Muscle layer of colon (tissue), 2 donors: Measurements from ENCODE around the gene FAM240B.

Experiments
- H3K27ac ChIP-seq: one replicate; pipeline ENCODE4 v1.7.0; 2013; ENCODE audit warnings: low read depth, mild to moderate bottlenecking, low read length, moderate library complexity
- H3K27me3 ChIP-seq, 2 donors: one replicate each; pipeline ENCODE4 v1.7.0; 2013; ENCODE audit warnings: low read length in 2 of 2, mild to moderate bottlenecking in 2 of 2; ENCODE audit not compliant: insufficient read depth in 2 of 2, control insufficient read depth in 1 of 2
- H3K36me3 ChIP-seq: one replicate; pipeline ENCODE4 v1.7.0; 2013; ENCODE audit warnings: mild to moderate bottlenecking, low read length; ENCODE audit not compliant: insufficient read depth
- H3K4me1 ChIP-seq: one replicate; pipeline ENCODE4 v1.7.0; 2013; ENCODE audit warnings: mild to moderate bottlenecking, low read length; ENCODE audit not compliant: insufficient read depth
- H3K4me3 ChIP-seq, 2 donors: one replicate each; pipeline ENCODE4 v1.7.0; 2013; ENCODE audit warnings: low read length in 2 of 2, low read depth in 1 of 2, mild to moderate bottlenecking in 1 of 2, moderate library complexity in 1 of 2
- H3K9ac ChIP-seq: one replicate; pipeline ENCODE4 v1.7.0; 2013; ENCODE audit warnings: low read length
- H3K9me3 ChIP-seq: one replicate; pipeline ENCODE4 v1.7.0; 2013; ENCODE audit warnings: mild to moderate bottlenecking, low read length
- donor health status: abdominal sarcoma.
- donor health status: Adenocarcinoma of cecum.

Gene FAM240B

DNA sequence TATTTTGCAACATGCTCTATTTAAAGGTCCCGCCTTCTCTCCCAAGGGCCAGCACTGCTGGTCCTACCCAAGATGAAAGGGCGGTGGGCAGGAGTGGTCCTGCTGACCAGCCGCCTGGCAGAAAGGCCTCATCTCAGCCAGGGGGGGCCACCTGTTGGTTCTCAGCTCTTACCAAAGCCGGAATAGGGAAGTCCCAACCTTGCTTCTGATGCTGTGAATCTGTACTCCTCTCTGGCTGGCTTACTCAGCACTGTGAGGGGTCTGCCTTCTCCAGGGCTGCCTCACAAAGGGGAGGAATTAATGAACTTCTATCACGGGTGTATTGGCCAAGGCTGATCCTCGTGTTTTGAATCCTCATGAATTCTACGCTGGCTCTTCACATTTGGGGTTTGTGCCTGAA is 13.6 kb upstream of the FAM240B start:
- Histone ChIP-seq H3K36me3 (no peaks in the 10 kb centered on the region), H3K9me3 (no peaks in the 10 kb centered on the region), H3K27me3 (peaks cover 0 to 3% of the 10 kb centered on the region in 2 donors), H3K4me1 (no peaks in the 10 kb centered on the region), H3K4me3 (no peak overlapping the region), H3K27ac (no peak overlapping the region), H3K9ac (no peak overlapping the region)

- Histone ChIP-seq H3K4me1 (no peaks in the 10 kb centered on the region), H3K27ac (no peak overlapping the region), H3K27me3 (peaks cover 0 to 3% of the 10 kb centered on the region in 2 donors), H3K9ac (no peak overlapping the region), H3K36me3 (no peaks in the 10 kb centered on the region), H3K4me3 (no peak overlapping the region), H3K9me3 (no peaks in the 10 kb centered on the region)
Measured at GRCh38 chr9:38732885-38733284, 13.0 kb upstream of the FAM240B start.

DNA sequence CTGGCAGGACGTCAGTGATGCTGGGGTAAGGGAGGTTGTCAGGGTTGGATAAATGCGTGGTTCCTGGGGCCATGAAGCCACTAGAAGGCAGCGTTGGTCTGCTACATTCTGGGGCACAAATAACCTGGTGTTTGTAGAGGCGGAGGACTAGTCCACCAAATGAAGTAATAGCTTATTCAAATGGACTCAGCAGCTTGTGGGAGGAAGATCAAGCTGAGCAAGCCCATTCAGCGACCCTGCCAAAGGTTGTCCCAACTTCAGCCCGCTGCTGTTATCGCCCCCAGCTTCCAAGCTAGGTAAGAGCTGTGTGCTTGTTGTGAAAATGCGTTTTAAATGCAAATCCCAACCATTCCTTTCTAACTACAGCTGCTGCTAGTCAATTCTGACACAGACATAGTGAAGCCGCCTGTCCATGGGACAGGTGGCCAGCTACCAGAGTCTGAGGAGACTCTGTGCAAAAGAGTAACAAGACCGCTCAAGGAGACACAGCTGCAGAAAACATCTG is 7.6 kb upstream of the FAM240B start:
- H3K4me1 ChIP-seq = no peaks in the 10 kb centered on the region
- peaks cover 0 to 3% of the 10 kb centered on the region in 2 donors for H3K27me3 ChIP-seq
- no peak overlapping the region for H3K9ac ChIP-seq
- no peaks in the 10 kb centered on the region for H3K36me3 ChIP-seq
- H3K27ac ChIP-seq = no peak overlapping the region
- no peak overlapping the region for H3K4me3 ChIP-seq
- no peaks in the 10 kb centered on the region for H3K9me3 ChIP-seq

DNA sequence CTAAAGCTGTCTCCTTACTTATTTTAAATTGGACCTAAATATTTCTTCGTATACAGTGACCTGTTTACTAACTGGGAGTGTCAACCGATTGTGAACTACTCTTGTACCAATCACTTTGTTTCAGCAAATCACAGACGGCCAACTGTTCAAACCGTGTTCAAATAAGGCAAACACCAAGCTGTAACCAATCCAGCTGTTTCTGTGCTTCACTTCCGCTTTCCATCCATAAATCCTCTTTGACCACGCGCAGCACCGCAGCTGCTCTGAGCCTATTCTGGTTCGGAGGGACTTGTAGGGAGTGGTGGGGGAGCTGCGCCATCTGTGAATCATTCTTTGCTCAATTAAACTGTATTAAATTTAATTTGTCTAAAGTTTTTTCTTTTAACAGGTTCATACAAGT is 4.8 kb upstream of the FAM240B start:
- Histone ChIP-seq H3K4me3 (no peak overlapping the region), H3K9ac (no peak overlapping the region), H3K27me3 (no peaks in the 10 kb centered on the region), H3K36me3 (no peaks in the 10 kb centered on the region), H3K9me3 (no peaks in the 10 kb centered on the region), H3K4me1 (no peaks in the 10 kb centered on the region), H3K27ac (no peak overlapping the region)

GRCh38 chr9:38718148-38718547 is 1.8 kb downstream of the FAM240B start:
- H3K4me3 ChIP-seq = no peak overlapping the region
- H3K9ac ChIP-seq = no peak overlapping the region
- H3K9me3 ChIP-seq = no peaks in the 10 kb centered on the region
- no peak overlapping the region for H3K27ac ChIP-seq
- H3K27me3 ChIP-seq = no peaks in the 10 kb centered on the region
- H3K36me3 ChIP-seq = no peaks in the 10 kb centered on the region
- no peaks in the 10 kb centered on the region for H3K4me1 ChIP-seq

GRCh38 chr9:38715684-38716083 is 4.2 kb downstream of the FAM240B start:
- Histone ChIP-seq H3K4me3 (no peak overlapping the region), H3K36me3 (no peaks in the 10 kb centered on the region), H3K9me3 (no peaks in the 10 kb centered on the region), H3K4me1 (no peaks in the 10 kb centered on the region), H3K27me3 (no peaks in the 10 kb centered on the region), H3K27ac (no peak overlapping the region), H3K9ac (no peak overlapping the region)

GRCh38 chr9:38713426-38713825 is 6.5 kb downstream of the FAM240B start:
- Histone ChIP-seq H3K4me3 (no peak overlapping the region), H3K27ac (no peak overlapping the region), H3K9ac (no peak overlapping the region), H3K36me3 (no peaks in the 10 kb centered on the region), H3K27me3 (no peaks in the 10 kb centered on the region), H3K9me3 (no peaks in the 10 kb centered on the region), H3K4me1 (no peaks in the 10 kb centered on the region)

DNA sequence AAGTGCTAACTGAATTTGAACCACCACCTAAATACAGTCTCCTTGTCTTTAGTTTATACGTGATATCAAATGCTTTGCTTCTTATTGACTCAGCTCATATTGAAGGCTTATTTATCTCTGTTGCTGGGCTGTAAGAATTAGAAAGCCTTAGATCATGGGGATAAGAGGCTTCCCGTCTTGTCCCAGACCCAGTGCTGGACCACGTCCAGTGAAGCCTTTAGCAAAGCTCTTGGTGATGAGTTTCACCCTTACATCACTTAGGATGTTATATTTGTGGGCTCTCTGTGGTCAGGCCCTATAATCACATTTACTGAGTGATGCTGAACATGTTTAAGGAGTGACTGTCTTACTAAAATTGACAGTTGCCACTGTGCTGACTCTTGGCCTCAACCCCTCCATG is 11.2 kb downstream of the FAM240B start:
- no peaks in the 10 kb centered on the region for H3K27me3 ChIP-seq
- H3K4me3 ChIP-seq = no peak overlapping the region
- no peak overlapping the region for H3K27ac ChIP-seq

DNA sequence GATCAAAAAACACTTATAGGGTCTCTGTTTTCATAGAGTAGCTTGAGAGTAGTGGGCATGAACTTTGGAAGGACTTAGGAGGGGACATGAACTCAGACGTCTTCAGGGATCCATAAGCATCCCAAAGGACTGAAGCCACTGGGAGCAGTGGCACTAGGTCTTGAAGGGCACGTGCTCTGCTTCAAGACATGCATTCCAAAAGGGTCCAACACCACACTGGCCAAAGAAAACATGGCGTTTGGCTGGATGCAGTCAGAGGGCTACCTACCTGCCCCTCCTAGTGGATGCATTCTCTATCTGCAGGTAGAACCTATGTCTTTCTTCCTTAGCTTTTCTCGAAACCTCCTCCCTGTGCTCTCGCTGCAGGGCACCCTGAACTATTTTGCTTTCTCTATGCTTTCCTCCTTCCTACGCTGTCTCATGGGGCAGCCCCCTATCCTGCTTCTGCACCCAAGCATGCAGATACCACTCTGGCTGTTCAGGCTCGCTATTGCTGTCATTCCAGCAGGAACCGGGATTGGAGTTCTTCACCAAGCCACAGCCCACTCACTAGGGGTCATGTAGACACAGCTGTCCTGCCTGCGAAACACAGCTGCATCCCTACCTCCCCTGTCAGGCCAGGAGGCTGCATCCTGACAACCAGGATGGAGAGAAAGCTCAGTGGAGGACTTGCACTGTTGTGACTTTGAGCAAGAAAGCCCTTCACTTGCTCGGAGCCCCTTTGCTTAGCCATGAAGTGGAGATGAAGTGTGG is 11.9 kb downstream of the FAM240B start:
- H3K4me3 ChIP-seq = no peak overlapping the region
- H3K9ac ChIP-seq = no peak overlapping the region
- H3K36me3 ChIP-seq = no peaks in the 10 kb centered on the region
- no peak overlapping the region for H3K27ac ChIP-seq
- H3K27me3 ChIP-seq = no peaks in the 10 kb centered on the region
- H3K4me1 ChIP-seq = no peaks in the 10 kb centered on the region
- no peaks in the 10 kb centered on the region for H3K9me3 ChIP-seq

More for the DNA sequence above, 11.2 kb downstream of the FAM240B start:
- Histone ChIP-seq H3K9ac (no peak overlapping the region), H3K4me1 (no peaks in the 10 kb centered on the region), H3K36me3 (no peaks in the 10 kb centered on the region), H3K9me3 (no peaks in the 10 kb centered on the region)

- H3K4me1 ChIP-seq = no peaks in the 10 kb centered on the region
- no peak overlapping the region for H3K9ac ChIP-seq
- no peaks in the 10 kb centered on the region for H3K27me3 ChIP-seq
- H3K36me3 ChIP-seq = no peaks in the 10 kb centered on the region
- no peaks in the 10 kb centered on the region for H3K9me3 ChIP-seq
- H3K4me3 ChIP-seq = no peak overlapping the region
- H3K27ac ChIP-seq = no peak overlapping the region
Measured at GRCh38 chr9:38706493-38706892, 13.4 kb downstream of the FAM240B start.

DNA sequence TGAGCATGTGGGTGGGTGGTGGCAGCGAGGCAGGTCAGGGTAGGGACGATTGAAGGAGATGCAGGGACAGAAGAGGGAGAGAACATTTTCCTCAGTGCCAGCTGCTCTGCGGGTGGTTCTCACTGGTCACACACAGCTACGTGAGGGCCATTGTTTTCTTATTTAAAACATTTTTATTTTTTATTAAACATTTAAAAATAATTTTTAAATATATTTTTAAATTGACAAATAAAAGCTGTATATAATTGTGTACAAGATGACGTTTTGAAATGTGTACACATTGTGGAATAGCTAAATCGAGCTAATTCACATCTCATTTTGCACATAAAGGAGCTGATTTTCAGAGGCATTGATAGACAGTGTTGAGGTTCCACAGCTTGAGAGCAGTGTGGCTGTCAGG is 14.0 kb downstream of the FAM240B start:
- Histone ChIP-seq H3K27ac (no peak overlapping the region), H3K4me1 (no peaks in the 10 kb centered on the region), H3K27me3 (no peaks in the 10 kb centered on the region), H3K36me3 (no peaks in the 10 kb centered on the region), H3K9ac (no peak overlapping the region), H3K4me3 (no peak overlapping the region), H3K9me3 (no peaks in the 10 kb centered on the region)

GRCh38 chr9:38700695-38701094 is 19.2 kb downstream of the FAM240B start:
- H3K9ac ChIP-seq = no peak overlapping the region
- H3K4me1 ChIP-seq = no peaks in the 10 kb centered on the region
- no peaks in the 10 kb centered on the region for H3K36me3 ChIP-seq
- H3K27ac ChIP-seq = no peak overlapping the region
- no peaks in the 10 kb centered on the region for H3K27me3 ChIP-seq
- no peaks in the 10 kb centered on the region for H3K9me3 ChIP-seq
- H3K4me3 ChIP-seq = no peak overlapping the region
